Endothelial cell of umbilical vein (primary cell): ENCODE measurements around the gene IL22RA2. TPM values are rescaled to one million over a fixed set of nuclear protein-coding genes. Genes with fewer than 3 reads are reported as not detected.

ENCODE experiments used
- BruUV-seq: library from RNA; stranded (reverse); fragments of 400-500 nt; replicated peaks from 2 replicates; lab custom pipeline; 2021; lab: Mats Ljungman, UMichigan
- CTCF ChIA-PET: fragments of 300-600, 350-600 bp; sonication (Branson Sonifier 250); formaldehyde crosslinking; loops from one replicate; lab custom pipeline; 2021; ENCODE audit warnings: antibody characterized with exemption, inconsistent platforms; lab: Charles Lee
- POLR2A ChIA-PET: fragments of 300-600, 350-600 bp; sonication (Branson Sonifier 250); formaldehyde crosslinking; loops from one replicate; lab custom pipeline; 2021; ENCODE audit warnings: antibody characterized with exemption, inconsistent platforms; lab: Charles Lee
- DNase-seq: peaks from one replicate; pipeline ENCODE4 v3.0.0-alpha.2; 2011; ENCODE audit warnings: low read depth, low spot score
- FAIRE-seq: peaks from 2 replicates; lab custom pipeline; 2011; peaks lifted over from hg19 to GRCh38; lab: Jason Lieb, UNC
- H2AFZ ChIP-seq: 2 replicates; pipeline ENCODE4 v1.6.0; 2012; ENCODE audit warnings: low read depth, low read length, control low read depth, inconsistent platforms
- H3K27ac ChIP-seq: 2 replicates; pipeline ENCODE4 v1.5.1; 2011; ENCODE audit warnings: low read depth, mild to moderate bottlenecking, control low read depth, low read length, moderate library complexity; ENCODE audit not compliant: insufficient read depth
- H3K27me3 ChIP-seq, 2 experiments: 2 replicates each; pipeline versions ENCODE4 v1.6.0 to v1.6.1; 2011; ENCODE audit warnings: low read length in 2 of 2, mixed read lengths in 1 of 2; ENCODE audit not compliant: control insufficient read depth in 2 of 2, insufficient read depth in 2 of 2
- H3K36me3 ChIP-seq, 2 experiments: 2 replicates in 1 of 2; 3 replicates in 1 of 2; pipeline ENCODE4 v1.5.1; 2011; ENCODE audit warnings: low read length in 2 of 2, mild to moderate bottlenecking in 1 of 2, moderate library complexity in 1 of 2; ENCODE audit not compliant: control insufficient read depth in 2 of 2, insufficient read depth in 2 of 2; ENCODE audit errors: extremely low read depth in 1 of 2
- H3K4me1 ChIP-seq: 3 replicates; pipeline ENCODE4 v1.5.1; 2011; ENCODE audit warnings: mild to moderate bottlenecking, low read length; ENCODE audit not compliant: control insufficient read depth, insufficient read depth; ENCODE audit errors: extremely low read depth
- H3K4me2 ChIP-seq: 2 replicates; pipeline ENCODE4 v1.6.1; 2011; ENCODE audit warnings: low read length, control low read depth, mixed read lengths; ENCODE audit not compliant: insufficient read depth
- H3K4me3 ChIP-seq, 3 experiments: fragments of 200-600 bp in 1 of 3; sonication (generic), shearing (Covaris generic) in 1 of 3; replicated peaks in 1 of 3; 2 replicates each; pipeline ENCODE4 v1.5.1; 2011 to 2016; ENCODE audit warnings: control low read depth in 3 of 3, low read length in 3 of 3, mild to moderate bottlenecking in 2 of 3, inconsistent platforms in 1 of 3, low read depth in 1 of 3, moderate library complexity in 1 of 3; ENCODE audit not compliant: insufficient read depth in 1 of 3
- H3K79me2 ChIP-seq: 2 replicates; pipeline ENCODE4 v1.6.0; 2012; ENCODE audit warnings: low read length, inconsistent platforms; ENCODE audit not compliant: control insufficient read depth, insufficient read depth
- H3K9ac ChIP-seq: replicated peaks from 2 replicates; pipeline ENCODE3; 2011; ENCODE audit warnings: low read length, control low read depth; ENCODE audit not compliant: insufficient read depth; ENCODE audit errors: extremely low read depth
- H3K9me1 ChIP-seq: replicated peaks from 3 replicates; pipeline ENCODE4 v1.6.0; 2011; ENCODE audit warnings: mild to moderate bottlenecking, low read length; ENCODE audit not compliant: control insufficient read depth, insufficient read depth; ENCODE audit errors: extremely low read depth
- H3K9me3 ChIP-seq: replicated peaks from 2 replicates; pipeline ENCODE4 v1.5.1; 2012; ENCODE audit warnings: low read length, inconsistent platforms; ENCODE audit not compliant: control insufficient read depth, insufficient read depth
- H4K20me1 ChIP-seq: replicated peaks from 2 replicates; pipeline ENCODE3; 2011; ENCODE audit warnings: mild to moderate bottlenecking, low read length; ENCODE audit not compliant: control insufficient read depth, insufficient read depth; ENCODE audit errors: extremely low read depth
- CTCF ChIP-seq, 2 donors: IDR thresholded peaks; 1 replicate in 1 of 2; 2 replicates in 1 of 2; pipeline ENCODE4 v1.5.1; 2011; ENCODE audit warnings: low read length in 2 of 2, mild to moderate bottlenecking in 2 of 2, moderate library complexity in 2 of 2, control low read depth in 1 of 2, inconsistent platforms in 1 of 2, low read depth in 1 of 2; ENCODE audit not compliant: insufficient read depth in 1 of 2; ENCODE audit errors: extremely low read depth in 1 of 2
- EZH2 ChIP-seq: IDR thresholded peaks from 2 replicates; pipeline ENCODE4 v1.6.1; 2012; ENCODE audit warnings: borderline replicate concordance, low read depth, mild to moderate bottlenecking, moderate library complexity, low read length, inconsistent platforms; ENCODE audit not compliant: severe bottlenecking
- FOS ChIP-seq: IDR thresholded peaks from 2 replicates; pipeline ENCODE4 v1.6.1; 2011; ENCODE audit warnings: mild to moderate bottlenecking, low read length, moderate library complexity, borderline replicate concordance; ENCODE audit not compliant: insufficient read depth
- GATA2 ChIP-seq: IDR thresholded peaks from 2 replicates; pipeline ENCODE4 v1.7.0; 2011; ENCODE audit warnings: low read depth, mild to moderate bottlenecking, moderate library complexity, mixed read lengths, low read length; ENCODE audit not compliant: insufficient read length, insufficient read depth
- JUN ChIP-seq: IDR thresholded peaks from 2 replicates; pipeline ENCODE4 v1.6.1; 2011; ENCODE audit warnings: borderline replicate concordance, low read depth; ENCODE audit not compliant: insufficient read length, insufficient read depth
- MAX ChIP-seq: IDR thresholded peaks from 2 replicates; pipeline ENCODE4 v1.6.1; 2011; ENCODE audit not compliant: insufficient read depth, insufficient read length
- MYC ChIP-seq: IDR thresholded peaks from one replicate; pipeline ENCODE4 v1.6.1; 2011; ENCODE audit warnings: mild to moderate bottlenecking, low read depth, low read length
- POLR2A ChIP-seq: IDR thresholded peaks from 2 replicates; pipeline ENCODE4 v1.6.1; 2012; ENCODE audit warnings: low read depth, mild to moderate bottlenecking, control low read depth, low read length
- POLR2AphosphoS5 ChIP-seq: IDR thresholded peaks from 2 replicates; pipeline ENCODE4 v1.6.1; 2012; ENCODE audit warnings: low read depth, mild to moderate bottlenecking, control low read depth, low read length, moderate library complexity; ENCODE audit not compliant: insufficient read depth
- dilution Hi-C: fragments of 300-500 bp; cut with MboI; formaldehyde crosslinking; loops from one replicate; pipeline ENCODE4 v1.15.0; 2019; ENCODE audit warnings: low sequenced_read_pairs; ENCODE audit not compliant: extremely low pct_ligation_motif_present
- intact Hi-C: fragments of 100-400 bp; cut with micrococcal nuclease; formaldehyde crosslinking; loops from one replicate; pipeline ENCODE4 v1.10.0; 2022
- polyA plus RNA-seq, 4 experiments: library from polyadenylated mRNA; depleted of rRNA in 3 of 4; stranded (reverse) in 3 of 4; unstranded in 1 of 4; fragments of >200 nt; gene quantifications; 2 replicates each; pipeline versions ENCODE4 v1.2.1 to v1.2.3, GENCODE V29; 2011 to 2012; ENCODE audit warnings: missing spikeins in 1 of 4
- total RNA-seq: library from RNA; stranded (reverse); gene quantifications from 2 replicates; pipeline ENCODE4 v1.2.3, GENCODE V29; 2021

Gene IL22RA2
- total and polyA plus RNA-seq, 2 donors (not counting 3 experiments of a cell fraction or from before 2014, with no cell fraction given) = not detected

- no peak overlapping the region for H3K27ac ChIP-seq
- TF ChIP-seq MAX (no peak), JUN (no peak), CTCF (IDR thresholded peaks at IDR 0.05; ENCODE audit: extremely low read depth in 1 of 2, insufficient read depth in 1 of 2, low read depth in 1 of 2, low read length in 2 of 2) (no peak), POLR2AphosphoS5 (no peak), MYC (no peak), EZH2 (no peak), FOS (no peak), GATA2 (no peak), POLR2A (no peak)
- H3K27me3 ChIP-seq = peaks cover 0 to 3% of the 10 kb centered on the region in 2 experiments
- H3K79me2 ChIP-seq = no peaks in the 10 kb centered on the region
- ChIA-PET POLR2A (no interaction called here), CTCF (no interaction called here)
- no peak overlapping the region for H3K9ac ChIP-seq
- H3K4me3 ChIP-seq = no peak overlapping the region
- no peak overlapping the region for H3K4me2 ChIP-seq
- no peak for DNase-seq
- no peaks in the 10 kb centered on the region for H3K9me1 ChIP-seq
- no TSS peak for BruUV-seq
- no peak overlapping the region for H2AFZ ChIP-seq
- intact Hi-C loops (no loop called here), dilution Hi-C loops (no loop called here)
- H3K4me1 ChIP-seq = no peaks in the 10 kb centered on the region
- no peaks in the 10 kb centered on the region for H4K20me1 ChIP-seq
- no peaks in the 10 kb centered on the region for H3K36me3 ChIP-seq
- no peak for FAIRE-seq
- H3K9me3 ChIP-seq = no peaks in the 10 kb centered on the region
Observed at GRCh38 chr6:137162692-137163306, 10.6 kb downstream of the IL22RA2 start.
